Astrocyte of the spinal cord (primary cell): ENCODE measurements around the gene ELL.

ENCODE experiments used
- DNase-seq: peaks from one replicate; pipeline ENCODE4 v3.0.0; 2011; ENCODE audit warnings: low read depth, low spot score
- H3K4me3 ChIP-seq: 2 replicates; pipeline ENCODE4 v1.5.1; 2011; ENCODE audit warnings: low read depth, mild to moderate bottlenecking, low read length, moderate library complexity
- in situ Hi-C: cut with HindIII; loops from 2 replicates; pipeline ENCODE4 v1.10.0; 2017; ENCODE audit warnings: low sequenced_read_pairs
- TF ChIP-seq, protein P1 (sequence below): IDR thresholded peaks from 2 replicates; pipeline ENCODE4 v1.5.1; 2012; ENCODE audit warnings: low read depth, mild to moderate bottlenecking, low read length, inconsistent platforms

The ELL gene

GRCh38 chr19:18469069-18469846 is 52.6 kb downstream of the ELL start:
- no peak overlapping the region for H3K4me3 ChIP-seq

DNA sequence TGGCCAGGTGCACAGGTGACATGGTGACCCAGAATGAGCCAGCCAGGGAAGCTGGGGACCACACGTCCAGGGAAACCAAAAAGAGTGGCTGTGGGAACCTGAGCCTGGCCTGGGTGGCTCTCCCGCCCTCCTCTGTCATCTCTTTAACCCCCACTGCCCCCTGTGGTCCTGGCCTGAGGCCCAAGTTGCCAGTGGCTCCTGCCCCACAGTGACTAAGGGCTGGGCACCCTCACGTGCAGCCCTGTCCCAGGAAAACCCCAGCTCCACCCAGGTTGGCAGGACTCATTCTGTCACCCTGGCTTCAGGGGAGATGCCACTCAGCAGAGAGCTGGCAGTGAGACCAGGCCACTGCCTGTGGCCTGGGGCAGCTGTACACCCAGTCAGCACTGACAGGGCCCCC is 53.4 kb downstream of the ELL start:
- TF ChIP-seq, protein P1, sequence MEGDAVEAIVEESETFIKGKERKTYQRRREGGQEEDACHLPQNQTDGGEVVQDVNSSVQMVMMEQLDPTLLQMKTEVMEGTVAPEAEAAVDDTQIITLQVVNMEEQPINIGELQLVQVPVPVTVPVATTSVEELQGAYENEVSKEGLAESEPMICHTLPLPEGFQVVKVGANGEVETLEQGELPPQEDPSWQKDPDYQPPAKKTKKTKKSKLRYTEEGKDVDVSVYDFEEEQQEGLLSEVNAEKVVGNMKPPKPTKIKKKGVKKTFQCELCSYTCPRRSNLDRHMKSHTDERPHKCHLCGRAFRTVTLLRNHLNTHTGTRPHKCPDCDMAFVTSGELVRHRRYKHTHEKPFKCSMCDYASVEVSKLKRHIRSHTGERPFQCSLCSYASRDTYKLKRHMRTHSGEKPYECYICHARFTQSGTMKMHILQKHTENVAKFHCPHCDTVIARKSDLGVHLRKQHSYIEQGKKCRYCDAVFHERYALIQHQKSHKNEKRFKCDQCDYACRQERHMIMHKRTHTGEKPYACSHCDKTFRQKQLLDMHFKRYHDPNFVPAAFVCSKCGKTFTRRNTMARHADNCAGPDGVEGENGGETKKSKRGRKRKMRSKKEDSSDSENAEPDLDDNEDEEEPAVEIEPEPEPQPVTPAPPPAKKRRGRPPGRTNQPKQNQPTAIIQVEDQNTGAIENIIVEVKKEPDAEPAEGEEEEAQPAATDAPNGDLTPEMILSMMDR: no peak
- no peak overlapping the region for H3K4me3 ChIP-seq
- no peak for DNase-seq
- in situ Hi-C loops: no loop called here

More at GRCh38 chr19:18469069-18469846, 52.6 kb downstream of the ELL start:
- TF ChIP-seq, protein P1: peak; percentile 90
- peak; percentile 63 for DNase-seq
- in situ Hi-C loops: no loop called here

- DNase-seq: no peak
- no peak overlapping the region for H3K4me3 ChIP-seq
- TF ChIP-seq, protein P1: no peak
- in situ Hi-C loops: no loop called here
Measured at GRCh38 chr19:18467978-18468377, 53.9 kb downstream of the ELL start.

DNA sequence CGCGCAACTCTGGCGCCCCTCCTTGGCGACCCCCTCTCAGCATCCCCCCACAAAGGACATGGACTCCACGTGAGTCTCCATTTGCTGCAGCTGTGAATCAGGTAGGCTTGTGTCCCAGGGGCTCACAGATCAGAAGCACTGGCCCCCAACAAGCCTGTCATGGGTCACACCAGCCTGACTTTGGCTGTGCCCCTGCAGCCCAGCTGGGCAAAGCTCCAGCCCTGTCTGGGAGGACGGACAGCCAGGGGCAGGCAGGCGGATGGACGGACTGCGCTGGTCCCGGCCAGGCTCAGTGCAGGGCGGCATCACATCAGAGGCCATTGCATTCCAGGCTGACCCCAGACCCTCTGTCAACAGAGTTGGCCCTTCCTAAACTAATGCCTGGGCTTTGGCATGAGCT is 55.5 kb downstream of the ELL start:
- in situ Hi-C loops: no loop called here
- H3K4me3 ChIP-seq: no peak overlapping the region
- no peak for DNase-seq
- TF ChIP-seq, protein P1: no peak

- DNase-seq: no peak
- H3K4me3 ChIP-seq: no peak overlapping the region
- in situ Hi-C loops: no loop called here
- TF ChIP-seq, protein P1: no peak
Measured at GRCh38 chr19:18465964-18466339, 55.9 kb downstream of the ELL start.

- no peak for DNase-seq
- no peak overlapping the region for H3K4me3 ChIP-seq
- in situ Hi-C loops: no loop called here
- TF ChIP-seq, protein P1: no peak
Measured at GRCh38 chr19:18465214-18465963, 56.5 kb downstream of the ELL start.
